ENCODE measurements around the gene NGFR.

DNA sequence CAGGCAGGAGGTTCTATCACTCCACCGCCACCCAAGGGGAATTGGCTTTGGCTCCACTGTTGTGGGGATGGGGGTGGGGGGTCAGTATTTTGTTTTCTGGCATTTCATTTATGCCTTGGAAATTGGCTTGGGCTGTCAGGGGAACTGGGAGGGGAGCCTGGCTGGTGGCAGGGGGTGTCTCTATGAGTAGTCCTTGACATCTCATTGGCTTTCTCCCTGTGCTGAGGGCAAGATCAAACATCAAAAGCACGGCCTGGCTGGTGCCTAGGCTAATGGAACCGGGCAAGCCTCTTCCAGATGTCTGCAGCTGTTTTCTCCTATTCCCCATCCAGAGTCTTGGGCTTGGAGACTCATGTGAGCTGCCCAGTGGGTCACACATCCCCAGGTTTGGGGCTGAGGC is 17.4 kb upstream of the NGFR start:
- TF ChIP-seq, protein P1, sequence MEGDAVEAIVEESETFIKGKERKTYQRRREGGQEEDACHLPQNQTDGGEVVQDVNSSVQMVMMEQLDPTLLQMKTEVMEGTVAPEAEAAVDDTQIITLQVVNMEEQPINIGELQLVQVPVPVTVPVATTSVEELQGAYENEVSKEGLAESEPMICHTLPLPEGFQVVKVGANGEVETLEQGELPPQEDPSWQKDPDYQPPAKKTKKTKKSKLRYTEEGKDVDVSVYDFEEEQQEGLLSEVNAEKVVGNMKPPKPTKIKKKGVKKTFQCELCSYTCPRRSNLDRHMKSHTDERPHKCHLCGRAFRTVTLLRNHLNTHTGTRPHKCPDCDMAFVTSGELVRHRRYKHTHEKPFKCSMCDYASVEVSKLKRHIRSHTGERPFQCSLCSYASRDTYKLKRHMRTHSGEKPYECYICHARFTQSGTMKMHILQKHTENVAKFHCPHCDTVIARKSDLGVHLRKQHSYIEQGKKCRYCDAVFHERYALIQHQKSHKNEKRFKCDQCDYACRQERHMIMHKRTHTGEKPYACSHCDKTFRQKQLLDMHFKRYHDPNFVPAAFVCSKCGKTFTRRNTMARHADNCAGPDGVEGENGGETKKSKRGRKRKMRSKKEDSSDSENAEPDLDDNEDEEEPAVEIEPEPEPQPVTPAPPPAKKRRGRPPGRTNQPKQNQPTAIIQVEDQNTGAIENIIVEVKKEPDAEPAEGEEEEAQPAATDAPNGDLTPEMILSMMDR (IDR thresholded peaks at IDR 0.05; ENCODE audit: low read depth, low read length, poor library complexity, severe bottlenecking): no peak
- TF ChIP-seq EZH2phosphoT487 (IDR thresholded peaks at IDR 0.05; ENCODE audit: borderline replicate concordance, low read length): no peak
